Measurements from ENCODE around the gene R3HDML. TPM values are rescaled to one million over a fixed set of nuclear protein-coding genes. Genes with fewer than 3 reads are reported as not detected.

The R3HDML gene
- total and polyA plus RNA-seq, 9 of the 15 experiments (the other 6 are each of a cell fraction or from before 2014, with no cell fraction given): not detected

GRCh38 chr20:44302026-44302669, 34.7 kb upstream of the R3HDML start:
- 19% methylated on average over 5 of the region's 5 CpGs for WGBS (ENCODE audit: insufficient coverage, low coverage, missing lambda C conversion rate)
- peaks cover 0 to 2% of the 10 kb centered on the region in 2 experiments; a peak in 2 of 5 replicates for H3K4me1 ChIP-seq (replicated peaks in 1 of 2; ENCODE audit: control insufficient read depth in 2 of 2, insufficient read depth in 2 of 2, low read length in 2 of 2)
- no peaks in the 10 kb centered on the region for H3K79me2 ChIP-seq (ENCODE audit: control insufficient read depth, insufficient read depth, low read length)
- TF ChIP-seq ZNF384 (IDR thresholded peaks at IDR 0.05; ENCODE audit: low read depth, low read length): no peak
- no peak overlapping the region for H3K9ac ChIP-seq (ENCODE audit: insufficient read depth in 1 of 2, low read depth in 2 of 2, low read length in 2 of 2)
- ATAC-seq: no peak
- no TSS peak for BruUV-seq (replicated peaks)
- in situ Hi-C loops (cut with MboI) (no loop called here), intact Hi-C loops (cut with micrococcal nuclease) (no loop called here)
- no peaks in the 10 kb centered on the region for H3K9me1 ChIP-seq (ENCODE audit: control insufficient read depth, insufficient read depth, low read length)
- no peaks in the 10 kb centered on the region for H3K9me3 ChIP-seq (replicated peaks; ENCODE audit: control insufficient read depth, insufficient read depth, low read depth, low read length)
- H3K27ac ChIP-seq (ENCODE audit: extremely low read depth, low read depth, low read length): no peak overlapping the region
- H3K36me3 ChIP-seq (ENCODE audit: control insufficient read depth, insufficient read depth, low read length): no peaks in the 10 kb centered on the region
- ChIA-PET POLR2A (no interaction called here), CTCF (ENCODE audit: low intra/inter-chr PET ratio) (no interaction called here)
- no peaks in the 10 kb centered on the region for H4K20me1 ChIP-seq (replicated peaks; ENCODE audit: control insufficient read depth, insufficient read depth, low read length)
- DNase-seq (ENCODE audit: extremely low read depth in 1 of 4, low spot score in 3 of 4): no peak
- no peak overlapping the region for H3K4me2 ChIP-seq (ENCODE audit: insufficient read depth, low read length)
- 0 out of 5 replicates have a peak, but pooled peaks cover 3 to 5% of the 10 kb centered on the region in 2 experiments for H3K27me3 ChIP-seq (ENCODE audit: control insufficient read depth in 2 of 2, insufficient read depth in 2 of 2, low read length in 2 of 2)
- FAIRE-seq: no peak
- no peak overlapping the region for H3K4me3 ChIP-seq
- no peak overlapping the region for H2AFZ ChIP-seq (ENCODE audit: low read depth, low read length)

- Histone ChIP-seq H3K4me3 (no peak overlapping the region), H4K20me1 (replicated peaks; ENCODE audit: control insufficient read depth, insufficient read depth, low read length) (no peaks in the 10 kb centered on the region), H3K9me1 (ENCODE audit: control insufficient read depth, insufficient read depth, low read length) (no peaks in the 10 kb centered on the region), H3K79me2 (ENCODE audit: control insufficient read depth, insufficient read depth, low read length) (no peaks in the 10 kb centered on the region), H3K4me2 (ENCODE audit: insufficient read depth, low read length) (no peak overlapping the region), H3K9me3 (replicated peaks; ENCODE audit: control insufficient read depth, insufficient read depth, low read depth, low read length) (no peaks in the 10 kb centered on the region), H3K9ac (ENCODE audit: insufficient read depth in 1 of 2, low read depth in 2 of 2, low read length in 2 of 2) (no peak overlapping the region), H3K27me3 (ENCODE audit: control insufficient read depth in 2 of 2, insufficient read depth in 2 of 2, low read length in 2 of 2) (0 out of 5 replicates have a peak, but pooled peaks cover 3 to 5% of the 10 kb centered on the region in 2 experiments), H3K27ac (ENCODE audit: extremely low read depth, low read depth, low read length) (no peak overlapping the region), H2AFZ (ENCODE audit: low read depth, low read length) (no peak overlapping the region), H3K4me1 (replicated peaks in 1 of 2; ENCODE audit: control insufficient read depth in 2 of 2, insufficient read depth in 2 of 2, low read length in 2 of 2) (peaks cover 0 to 2% of the 10 kb centered on the region in 2 experiments; a peak in 2 of 5 replicates), H3K36me3 (ENCODE audit: control insufficient read depth, insufficient read depth, low read length) (no peaks in the 10 kb centered on the region)
- in situ Hi-C loops (cut with MboI) (no loop called here), intact Hi-C loops (cut with micrococcal nuclease) (no loop called here)
- ATAC-seq (no peak), FAIRE-seq (no peak), DNase-seq (ENCODE audit: extremely low read depth in 1 of 4, low spot score in 3 of 4) (no peak)
- no TSS peak for BruUV-seq (replicated peaks)
- CTCF ChIA-PET (ENCODE audit: low intra/inter-chr PET ratio): no interaction called here
- 45% methylated on average over 8 of the region's 8 CpGs for WGBS (ENCODE audit: insufficient coverage, low coverage, missing lambda C conversion rate)
- POLR2A ChIA-PET: no interaction called here
- TF ChIP-seq SRF (CRISPR knock-in tag; IDR thresholded peaks at IDR 0.05) (no peak), ZNF639 (CRISPR knock-in tag; conservative IDR thresholded peaks at IDR 0.05 in 1 of 2, IDR thresholded peaks at IDR 0.05 in 1 of 2) (no peak), CCNT2 (IDR thresholded peaks at IDR 0.05; ENCODE audit: borderline replicate concordance, extremely low read depth, insufficient read length, low read depth, low read length) (no peak), RB1 (IDR thresholded peaks at IDR 0.05; ENCODE audit: low read depth) (no peak), PHF21A (IDR thresholded peaks at IDR 0.05; ENCODE audit: borderline replicate concordance, low read depth) (no peak), ZNF740 (CRISPR knock-in tag; IDR thresholded peaks at IDR 0.05) (no peak), ZNF740 (tag; IDR thresholded peaks at IDR 0.05) (no peak), PHTF2 (CRISPR knock-in tag; IDR thresholded peaks at IDR 0.05) (no peak)
- TF ChIP-seq, protein P1, sequence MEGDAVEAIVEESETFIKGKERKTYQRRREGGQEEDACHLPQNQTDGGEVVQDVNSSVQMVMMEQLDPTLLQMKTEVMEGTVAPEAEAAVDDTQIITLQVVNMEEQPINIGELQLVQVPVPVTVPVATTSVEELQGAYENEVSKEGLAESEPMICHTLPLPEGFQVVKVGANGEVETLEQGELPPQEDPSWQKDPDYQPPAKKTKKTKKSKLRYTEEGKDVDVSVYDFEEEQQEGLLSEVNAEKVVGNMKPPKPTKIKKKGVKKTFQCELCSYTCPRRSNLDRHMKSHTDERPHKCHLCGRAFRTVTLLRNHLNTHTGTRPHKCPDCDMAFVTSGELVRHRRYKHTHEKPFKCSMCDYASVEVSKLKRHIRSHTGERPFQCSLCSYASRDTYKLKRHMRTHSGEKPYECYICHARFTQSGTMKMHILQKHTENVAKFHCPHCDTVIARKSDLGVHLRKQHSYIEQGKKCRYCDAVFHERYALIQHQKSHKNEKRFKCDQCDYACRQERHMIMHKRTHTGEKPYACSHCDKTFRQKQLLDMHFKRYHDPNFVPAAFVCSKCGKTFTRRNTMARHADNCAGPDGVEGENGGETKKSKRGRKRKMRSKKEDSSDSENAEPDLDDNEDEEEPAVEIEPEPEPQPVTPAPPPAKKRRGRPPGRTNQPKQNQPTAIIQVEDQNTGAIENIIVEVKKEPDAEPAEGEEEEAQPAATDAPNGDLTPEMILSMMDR (IDR thresholded peaks at IDR 0.05 in 2 of 3, conservative IDR thresholded peaks at IDR 0.05 in 1 of 3; ENCODE audit: insufficient read depth in 2 of 3, low read depth in 1 of 3, low read length in 3 of 3): no peak
These were observed 34.1 kb upstream of the R3HDML start for GRCh38 chr20:44302736-44303135.

Data from K562 (cell line).